Psoas muscle (tissue), 8 donors: ENCODE results near the gene PALD1. TPM values are rescaled to one million over a fixed set of nuclear protein-coding genes. Genes with fewer than 3 reads are reported as not detected.

ENCODE experiments used
- ATAC-seq, 4 donors: fragments of 200-7000 bp; cut with Tn5 transposase; one replicate each; pipeline ENCODE4 v1.9.1; 2020; ENCODE audit warnings: moderate library complexity in 3 of 4, mild to moderate bottlenecking in 2 of 4
- DNase-seq, 2 donors: peaks; one replicate each; pipeline ENCODE4 v3.0.0-alpha.2; 2020
- H3K27ac ChIP-seq: fragments of 200-600 bp; one replicate; pipeline ENCODE4 v1.8.0; 2022
- H3K27me3 ChIP-seq, 3 donors: fragments of 200-600 bp in 1 of 3; one replicate each; pipeline versions ENCODE4 v1.6.1 to v1.8.0; 2013 to 2022; ENCODE audit warnings: low read length in 2 of 3, mild to moderate bottlenecking in 2 of 3, moderate library complexity in 1 of 3; ENCODE audit not compliant: insufficient read depth in 3 of 3
- H3K36me3 ChIP-seq, 2 donors: fragments of 200-600 bp in 1 of 2; one replicate each; pipeline versions ENCODE4 v1.6.1 to v1.8.0; 2013 to 2022; ENCODE audit warnings: low read depth in 1 of 2, mild to moderate bottlenecking in 1 of 2, moderate library complexity in 1 of 2; ENCODE audit not compliant: insufficient read depth in 1 of 2
- H3K4me1 ChIP-seq: fragments of 200-600 bp; one replicate; pipeline ENCODE4 v1.8.0; 2022
- H3K4me3 ChIP-seq: fragments of 200-600 bp; one replicate; pipeline ENCODE4 v1.8.0; 2022; ENCODE audit warnings: mild to moderate bottlenecking
- H3K9me3 ChIP-seq: fragments of 200-600 bp; one replicate; pipeline ENCODE4 v1.8.0; 2022
- CTCF ChIP-seq: fragments of 200-600 bp; IDR thresholded peaks from one replicate; pipeline ENCODE4 v1.8.0; 2022; ENCODE audit warnings: antibody characterized with exemption
- WGBS, 3 donors: extraction: QIAGEN DNeasy Blood & Tissue Kit; methylation state at CpG; one replicate each; pipeline versions ENCODE4 v1.1.6 to v1.1.7; 2013; 5-methylcytosine and 5-hydroxymethylcytosine counted together
- intact Hi-C, 2 donors: fragments of 100-400 bp; cut with DNase I; formaldehyde crosslinking; loops; one replicate each; pipeline versions ENCODE4 v1.11.0 to v1.14.2; 2022
- polyA plus RNA-seq, 3 donors: library from polyadenylated mRNA; stranded (reverse); fragments of 200-250 nt; gene quantifications; one replicate each; pipeline ENCODE4 v1.2.3, GENCODE V29; 2013
- total RNA-seq, 4 donors: library from RNA; stranded (reverse); fragmentation: NEBNext Ultra II Directional in 2 of 4; extraction: Animal tissue kit (Norgen Biotek cat#: 25700) in 2 of 4; gene quantifications; one replicate each; pipeline versions ENCODE4 v1.2.1 to v1.2.4, GENCODE V29; 2021 to 2023
- donor health status: healthy with polysubstance abuse.
- donor health status: DM: no; HTN: no; CAD: no; lungs with moderate emphysema.
- donor health status: Bipolar disorder and iron deficiency.
- donor health status: healthy.
- donor health status: DM: yes; HTN: yes; CAD: no.
- donor health status: DM: no; HTN: no; CAD: no.
- donor health status: DM: no; HTN: no; CAD: no.
- donor health status: DM: yes; HTN: yes; CAD: no.

The PALD1 gene
- total and polyA plus RNA-seq, 7 donors = 1.0 to 4.0 (median 2.8) TPM

DNA sequence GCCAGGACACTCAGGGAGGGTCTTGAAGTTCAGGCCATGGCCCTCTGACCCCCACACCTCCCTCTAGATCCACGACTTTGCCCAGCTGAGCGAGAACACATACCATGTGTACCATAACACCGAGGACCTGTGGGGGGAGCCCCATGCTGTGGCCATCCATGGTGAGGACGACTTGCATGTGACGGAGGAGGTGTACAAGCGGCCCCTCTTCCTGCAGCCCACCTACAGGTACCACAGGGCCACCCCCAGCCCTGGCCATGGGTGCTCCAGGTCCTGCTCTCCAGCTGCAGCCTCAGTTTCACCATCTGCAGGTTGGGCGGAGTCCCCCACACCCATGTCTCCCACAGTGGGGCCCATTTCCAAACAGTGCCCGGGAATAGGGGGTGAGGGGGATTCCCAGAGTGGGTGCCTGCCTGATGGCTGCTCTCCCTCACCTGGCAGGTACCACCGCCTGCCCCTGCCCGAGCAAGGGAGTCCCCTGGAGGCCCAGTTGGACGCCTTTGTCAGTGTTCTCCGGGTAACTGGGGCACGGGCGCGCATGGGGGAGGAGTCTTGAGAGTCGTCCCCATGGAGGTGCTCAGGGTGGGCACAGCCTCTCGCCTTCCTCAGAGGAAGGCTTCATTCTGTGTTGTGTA, 54.1 kb downstream of the PALD1 start:
- Histone ChIP-seq H3K27ac (no peak overlapping the region), H3K27me3 (no peaks in the 10 kb centered on the region), H3K36me3 (peaks cover 0 to 5% of the 10 kb centered on the region in 2 donors), H3K9me3 (no peaks in the 10 kb centered on the region), H3K4me3 (no peak overlapping the region), H3K4me1 (no peaks in the 10 kb centered on the region)
- intact Hi-C loops = no loop called here
- no peak for DNase-seq
- WGBS, 3 donors = 90 to 92% (median 91%) methylated on average over 17 of the region's 17 CpGs
- TF ChIP-seq CTCF = no peak
- no peak for ATAC-seq

GRCh38 chr10:70533189-70533558, 54.6 kb downstream of the PALD1 start:
- DNase-seq (no peak), ATAC-seq (no peak)
- Histone ChIP-seq H3K4me1 (no peaks in the 10 kb centered on the region), H3K4me3 (no peak overlapping the region), H3K9me3 (no peaks in the 10 kb centered on the region), H3K27ac (no peak overlapping the region), H3K27me3 (no peaks in the 10 kb centered on the region), H3K36me3 (peaks cover 0 to 5% of the 10 kb centered on the region in 2 donors)
- no peak for TF ChIP-seq CTCF
- 90 to 94% (median 90%) methylated on average over 5 of the region's 5 CpGs for WGBS, 3 donors
- intact Hi-C loops = no loop called here

GRCh38 chr10:70534281-70534680, 55.7 kb downstream of the PALD1 start:
- H3K36me3 ChIP-seq = peaks cover 0 to 5% of the 10 kb centered on the region in 2 donors
- ATAC-seq = no peak
- no peaks in the 10 kb centered on the region for H3K4me1 ChIP-seq
- no peak overlapping the region for H3K4me3 ChIP-seq
- intact Hi-C loops = no loop called here
- no peak for TF ChIP-seq CTCF
- H3K9me3 ChIP-seq = no peaks in the 10 kb centered on the region
- no peak overlapping the region for H3K27ac ChIP-seq
- WGBS, 3 donors = 90 to 93% (median 91%) methylated on average over 10 of the region's 10 CpGs
- H3K27me3 ChIP-seq = no peaks in the 10 kb centered on the region
- DNase-seq = no peak

GRCh38 chr10:70535001-70535400, 56.4 kb downstream of the PALD1 start:
- intact Hi-C loops = no loop called here
- Histone ChIP-seq H3K4me1 (no peaks in the 10 kb centered on the region), H3K4me3 (no peak overlapping the region), H3K9me3 (no peaks in the 10 kb centered on the region), H3K27me3 (no peaks in the 10 kb centered on the region), H3K27ac (no peak overlapping the region), H3K36me3 (peaks cover 0 to 5% of the 10 kb centered on the region in 2 donors)
- TF ChIP-seq CTCF = no peak
- WGBS, 3 donors = 97 to 100% (median 99%) methylated on average over 2 of the region's 2 CpGs
- ATAC-seq = no peak
- no peak for DNase-seq

DNA sequence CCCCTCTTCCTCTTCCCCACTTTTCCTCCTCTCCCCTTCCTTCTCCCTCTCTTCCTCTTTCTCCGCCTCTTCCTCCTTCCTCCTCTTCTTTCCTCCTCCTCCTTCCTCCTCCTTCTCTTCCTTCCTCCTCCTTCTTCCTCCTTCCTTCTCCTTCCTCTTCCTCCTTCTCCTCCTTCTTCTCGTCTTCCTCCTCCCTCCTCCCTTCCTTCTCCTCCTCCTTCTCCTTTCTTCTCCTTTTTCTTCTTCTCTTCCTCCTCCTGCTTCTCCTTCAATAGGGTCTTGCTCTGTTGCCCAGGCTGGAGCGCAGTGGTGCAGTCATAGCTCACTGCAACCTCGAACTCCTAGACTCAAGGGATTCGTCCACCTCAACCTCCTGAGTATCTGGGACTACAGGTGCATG, 56.9 kb downstream of the PALD1 start:
- Histone ChIP-seq H3K9me3 (no peaks in the 10 kb centered on the region), H3K27me3 (no peaks in the 10 kb centered on the region), H3K27ac (no peak overlapping the region), H3K4me1 (no peaks in the 10 kb centered on the region), H3K4me3 (no peak overlapping the region), H3K36me3 (peaks cover 0 to 5% of the 10 kb centered on the region in 2 donors)
- ATAC-seq (no peak), DNase-seq (no peak)
- WGBS, 3 donors = 90 to 96% (median 93%) methylated on average over 5 of the region's 5 CpGs
- intact Hi-C loops = no loop called here
- TF ChIP-seq CTCF = no peak
